NOMO-1 treated with dmso at 0.1 percent for 144 hours (cell line): ENCODE measurements around the gene HSPA1B.
"Not testable (repeated sequence)": the region's sequence is repeated elsewhere in the genome, so short reads cannot be mapped to it uniquely, and the experiment has no call there.

Experiments
- DNase-seq: peaks from one replicate; lab custom pipeline; 2025; ENCODE audit not compliant: unreplicated experiment; lab: John Stamatoyannopoulos, UW

HSPA1B gene

GRCh38 chr6:31857774-31858173 lies 30.2 kb downstream of the HSPA1B start:
- DNase-seq: not testable (repeated sequence)

DNA sequence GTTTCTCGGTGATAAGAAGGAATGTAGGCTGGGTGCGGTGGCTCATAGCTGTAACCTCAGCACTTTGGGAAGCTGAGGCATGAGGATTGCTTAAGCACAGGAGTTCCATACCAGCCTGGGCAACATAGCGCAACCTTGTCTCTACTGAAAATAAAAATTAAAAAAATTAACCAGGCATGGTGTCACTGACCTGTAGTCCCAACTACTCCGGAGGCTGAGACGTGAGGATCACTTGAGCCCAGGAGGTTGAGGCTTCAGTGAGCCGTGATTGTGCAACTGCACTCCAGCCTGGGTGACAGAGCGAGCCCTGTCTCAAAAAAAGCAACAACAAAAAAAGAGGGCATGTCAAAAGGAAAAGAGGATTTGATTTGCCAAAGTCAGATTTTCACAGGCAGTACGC lies 31.2 kb downstream of the HSPA1B start:
- no peak for DNase-seq

- DNase-seq: no peak
Measured at GRCh38 chr6:31859923-31860322, 32.4 kb downstream of the HSPA1B start.

- DNase-seq: no peak
Measured at GRCh38 chr6:31860349-31860748, 32.8 kb downstream of the HSPA1B start.

- DNase-seq: no peak
Measured at GRCh38 chr6:31861150-31861549, 33.6 kb downstream of the HSPA1B start.

- no peak for DNase-seq
Measured at GRCh38 chr6:31861919-31862343, 34.4 kb downstream of the HSPA1B start.

- DNase-seq: peak; percentile 100
Measured at GRCh38 chr6:31862344-31863235, 35.1 kb downstream of the HSPA1B start, which contains the start of gene NEU1. NEU1 (minus strand) TSS chr6:31862821; CDS start chr6:31862776, 45 bp downstream.

GRCh38 chr6:31864123-31864562 lies 36.6 kb downstream of the HSPA1B start:
- DNase-seq: not testable (repeated sequence)

DNA sequence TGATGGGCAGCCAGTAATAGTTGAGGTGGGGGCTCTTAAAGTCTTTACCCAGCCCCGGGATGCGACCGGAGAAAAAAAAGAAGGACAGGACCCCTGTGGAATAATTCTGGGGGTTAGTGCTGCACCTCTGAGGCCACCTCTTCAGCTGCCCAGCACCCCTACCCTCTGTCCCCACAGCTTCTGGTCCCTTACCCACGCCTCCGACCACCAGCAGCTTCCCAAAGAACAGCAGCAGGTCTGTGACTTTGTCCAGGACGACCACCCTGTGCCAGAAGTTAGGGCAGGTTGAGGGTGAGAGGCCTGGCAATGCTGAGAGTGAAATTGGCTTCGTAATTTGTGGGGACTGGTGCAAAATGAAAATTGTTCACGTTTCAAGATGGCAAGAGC lies 37.3 kb downstream of the HSPA1B start:
- no peak for DNase-seq

GRCh38 chr6:31865205-31866118 lies 37.9 kb downstream of the HSPA1B start:
- no peak for DNase-seq

- DNase-seq: not testable (repeated sequence)
Measured at GRCh38 chr6:31868658-31868971, 41.1 kb downstream of the HSPA1B start.

GRCh38 chr6:31869343-31869742 lies 41.8 kb downstream of the HSPA1B start:
- no peak for DNase-seq

- DNase-seq: no peak
Measured at GRCh38 chr6:31870385-31870921, 42.9 kb downstream of the HSPA1B start.

DNA sequence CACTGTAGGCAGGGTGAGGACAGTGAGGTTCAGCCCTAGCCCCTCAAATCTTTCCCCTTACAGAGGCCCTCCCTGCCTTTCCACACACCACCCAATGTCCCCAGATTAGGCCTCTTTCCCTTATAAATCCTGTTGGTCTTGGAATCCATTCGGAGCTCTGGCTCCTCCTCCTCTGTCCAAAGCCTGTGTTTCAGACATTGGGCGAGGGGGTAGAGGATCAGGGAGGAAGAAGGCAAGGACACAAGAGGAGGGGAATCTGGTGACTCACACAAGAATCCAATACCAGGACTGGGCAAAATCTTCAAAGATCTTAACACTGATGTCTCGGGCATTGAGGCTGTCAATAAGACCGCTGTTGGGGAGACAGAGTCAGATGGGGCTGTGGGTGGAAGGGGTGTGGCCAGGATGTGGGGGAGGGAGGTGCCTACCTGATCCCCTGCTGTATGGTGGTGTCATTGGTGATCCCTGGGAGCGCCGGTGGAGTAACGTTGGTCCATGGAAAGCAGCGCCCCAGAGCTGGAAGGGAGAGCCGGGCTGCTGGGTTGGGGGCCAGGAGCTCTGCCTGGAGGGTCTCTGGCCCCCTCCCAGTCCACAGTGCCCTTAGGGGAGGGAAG lies 43.6 kb downstream of the HSPA1B start:
- DNase-seq: no peak

- no peak for DNase-seq
Measured at GRCh38 chr6:31874084-31874670, 46.6 kb downstream of the HSPA1B start.

DNA sequence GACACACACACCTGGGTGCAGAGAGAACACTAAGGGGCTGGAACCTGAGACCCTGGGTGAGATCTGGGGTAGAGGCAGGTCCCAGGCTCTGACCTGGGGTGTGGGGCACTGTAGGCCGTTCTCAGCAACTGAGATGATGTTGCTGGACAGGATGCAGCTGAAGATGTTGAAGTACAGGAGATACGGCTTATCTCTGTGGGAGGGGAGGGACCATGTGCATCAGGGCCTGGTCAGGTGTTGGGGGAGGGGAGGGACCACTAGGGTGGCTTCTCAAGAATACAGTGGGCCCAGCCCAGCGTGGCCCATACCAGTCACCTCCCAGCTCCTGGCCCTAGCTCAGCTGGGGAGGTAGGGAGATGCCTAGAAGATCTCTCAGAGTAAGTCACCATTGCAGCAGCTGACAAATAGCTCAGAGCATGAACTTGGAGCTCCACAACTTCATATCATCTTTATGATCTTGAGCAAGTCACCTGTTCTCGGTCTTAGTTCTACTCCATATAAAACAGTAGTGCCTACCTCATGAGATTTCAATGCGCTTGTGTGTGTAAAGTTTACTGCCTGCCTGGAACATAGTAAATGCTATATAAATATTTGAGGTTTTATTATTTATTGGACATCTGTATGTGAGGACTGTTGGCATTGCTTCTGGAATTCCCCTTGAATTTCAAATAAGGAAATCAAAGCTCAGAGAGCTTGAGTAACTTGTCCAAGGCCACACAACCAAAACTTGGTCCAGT lies 47.5 kb downstream of the HSPA1B start:
- DNase-seq: no peak

DNA sequence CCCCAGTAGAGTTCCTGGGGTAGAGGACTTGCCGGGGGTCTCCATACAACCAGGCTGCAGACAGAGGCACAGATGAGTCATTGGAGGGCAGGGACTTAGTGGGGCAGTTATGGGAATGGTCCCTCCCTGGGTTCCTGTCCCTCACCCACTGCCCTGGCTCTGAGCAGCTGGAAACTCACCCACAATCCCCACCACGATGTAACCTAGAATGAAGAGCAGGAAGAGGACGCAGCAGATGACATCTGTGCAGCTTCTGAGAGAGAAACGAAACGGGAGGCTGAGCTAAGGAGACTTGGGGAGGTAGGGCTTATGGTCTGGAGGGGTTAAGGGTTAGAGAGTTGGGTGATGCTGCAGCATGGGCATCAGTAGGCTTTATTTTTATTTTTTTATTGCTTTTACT lies 48.3 kb downstream of the HSPA1B start:
- no peak for DNase-seq

DNA sequence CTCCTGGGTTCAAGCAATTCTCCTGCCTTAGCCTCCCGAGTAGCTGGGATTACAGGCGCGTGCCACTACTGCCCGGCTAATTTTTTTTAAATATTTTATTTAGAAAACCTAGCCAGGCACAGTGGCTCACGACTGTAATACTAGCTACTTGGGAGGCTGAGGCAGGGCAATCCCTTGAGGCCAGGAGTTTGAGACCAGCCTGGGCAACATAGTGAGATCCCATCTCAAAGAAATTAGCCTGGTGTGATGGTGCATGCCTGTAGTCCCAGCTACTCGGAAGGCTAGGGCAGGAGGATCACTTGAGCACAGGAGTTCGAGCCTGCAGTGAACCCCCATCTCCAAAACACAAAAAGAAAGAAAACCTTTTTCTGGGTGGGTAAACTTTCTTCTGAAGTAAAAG lies 48.8 kb downstream of the HSPA1B start:
- no peak for DNase-seq

GRCh38 chr6:31877125-31877650 lies 49.6 kb downstream of the HSPA1B start:
- no peak for DNase-seq

DNA sequence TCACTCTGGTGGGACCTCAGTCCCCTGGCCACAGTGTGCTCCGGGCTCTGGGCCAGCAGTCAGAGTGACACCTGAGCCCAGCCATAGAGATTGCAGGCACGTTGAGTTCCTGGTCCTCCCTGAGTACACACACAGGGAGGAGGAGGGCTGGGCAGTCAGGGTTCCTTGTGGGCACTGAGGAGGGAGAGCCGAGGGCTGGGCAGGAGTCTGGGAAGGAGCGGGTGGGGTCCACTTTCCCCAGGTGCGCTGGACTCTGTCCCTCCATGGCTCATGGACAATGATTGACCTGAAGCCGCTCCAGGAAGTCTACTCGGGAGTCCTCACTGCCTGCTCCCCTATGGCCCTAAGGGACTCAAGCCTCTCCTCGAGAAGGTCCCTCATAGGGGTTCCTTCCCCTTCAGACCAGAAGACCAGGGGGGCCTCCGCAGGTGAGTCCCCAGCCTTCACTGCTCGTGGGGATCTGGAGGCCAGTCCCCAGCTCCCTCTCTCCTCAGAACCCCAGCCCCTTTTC lies 50.2 kb downstream of the HSPA1B start:
- DNase-seq: no peak
